ENCODE measurements around the gene KIF25.

KIF25 gene

GRCh38 chr6:167980911-167981580, 16.4 kb upstream of the KIF25 start:
- ATAC-seq (no peak), DNase-seq (no peak)
- Mint-ChIP-seq H3K36me3 (ENCODE audit: low read depth) (no peaks in the 10 kb centered on the region), H3K4me1 (no peaks in the 10 kb centered on the region), H3K4me3 (no peak overlapping the region), H3K9me3 (no peaks in the 10 kb centered on the region), H3K27me3 (peaks cover 2% of the 10 kb centered on the region), H3K27ac (no peak overlapping the region)

GRCh38 chr6:167981916-167982462, 15.5 kb upstream of the KIF25 start:
- H3K4me3 Mint-ChIP-seq: no peak overlapping the region

GRCh38 chr6:167984144-167984719, 13.2 kb upstream of the KIF25 start:
- H3K27ac Mint-ChIP-seq: no peak overlapping the region
- DNase-seq (no peak), ATAC-seq (no peak)
- H3K27me3 Mint-ChIP-seq: no peaks in the 10 kb centered on the region
- no peak overlapping the region for H3K4me3 Mint-ChIP-seq
- H3K4me1 Mint-ChIP-seq: no peaks in the 10 kb centered on the region
- H3K9me3 Mint-ChIP-seq: no peaks in the 10 kb centered on the region
- H3K36me3 Mint-ChIP-seq (ENCODE audit: low read depth): no peaks in the 10 kb centered on the region

More at GRCh38 chr6:167981916-167982462, 15.5 kb upstream of the KIF25 start:
- Mint-ChIP-seq H3K4me1 (no peaks in the 10 kb centered on the region), H3K27ac (no peak overlapping the region), H3K27me3 (peaks cover 2% of the 10 kb centered on the region), H3K9me3 (no peaks in the 10 kb centered on the region), H3K36me3 (ENCODE audit: low read depth) (no peaks in the 10 kb centered on the region)
- ATAC-seq: no peak
- DNase-seq: no peak

GRCh38 chr6:167984876-167985604, 12.4 kb upstream of the KIF25 start:
- no peak overlapping the region for H3K4me3 Mint-ChIP-seq
- H3K27ac Mint-ChIP-seq: no peak overlapping the region
- H3K27me3 Mint-ChIP-seq: no peaks in the 10 kb centered on the region
- H3K9me3 Mint-ChIP-seq: no peaks in the 10 kb centered on the region
- no peaks in the 10 kb centered on the region for H3K4me1 Mint-ChIP-seq
- no peak for ATAC-seq
- H3K36me3 Mint-ChIP-seq (ENCODE audit: low read depth): no peaks in the 10 kb centered on the region
- no peak for DNase-seq

- no peaks in the 10 kb centered on the region for H3K4me1 Mint-ChIP-seq
- no peaks in the 10 kb centered on the region for H3K27me3 Mint-ChIP-seq
- H3K36me3 Mint-ChIP-seq (ENCODE audit: low read depth): no peaks in the 10 kb centered on the region
- ATAC-seq (no peak), DNase-seq (no peak)
- no peak overlapping the region for H3K4me3 Mint-ChIP-seq
- no peaks in the 10 kb centered on the region for H3K9me3 Mint-ChIP-seq
- H3K27ac Mint-ChIP-seq: no peak overlapping the region
Measured at GRCh38 chr6:167985911-167986595, 11.4 kb upstream of the KIF25 start.

- no peaks in the 10 kb centered on the region for H3K27me3 Mint-ChIP-seq
- H3K4me3 Mint-ChIP-seq: no peak overlapping the region
Measured at GRCh38 chr6:167987396-167988153, 9.9 kb upstream of the KIF25 start.

GRCh38 chr6:167988154-167988495, 9.3 kb upstream of the KIF25 start:
- Mint-ChIP-seq H3K27me3 (no peaks in the 10 kb centered on the region), H3K27ac (no peak overlapping the region), H3K4me3 (no peak overlapping the region), H3K9me3 (no peaks in the 10 kb centered on the region), H3K36me3 (ENCODE audit: low read depth) (no peaks in the 10 kb centered on the region), H3K4me1 (no peaks in the 10 kb centered on the region)
- ATAC-seq (no peak), DNase-seq (no peak)

More at GRCh38 chr6:167987396-167988153, 9.9 kb upstream of the KIF25 start:
- DNase-seq: no peak
- Mint-ChIP-seq H3K27ac (no peak overlapping the region), H3K9me3 (no peaks in the 10 kb centered on the region), H3K4me1 (no peaks in the 10 kb centered on the region), H3K36me3 (ENCODE audit: low read depth) (no peaks in the 10 kb centered on the region)
- no peak for ATAC-seq

GRCh38 chr6:167988945-167989841, 8.3 kb upstream of the KIF25 start:
- no peak overlapping the region for H3K4me3 Mint-ChIP-seq
- H3K36me3 Mint-ChIP-seq (ENCODE audit: low read depth): no peaks in the 10 kb centered on the region
- no peak overlapping the region for H3K27ac Mint-ChIP-seq
- H3K9me3 Mint-ChIP-seq: no peaks in the 10 kb centered on the region
- H3K4me1 Mint-ChIP-seq: no peaks in the 10 kb centered on the region
- ATAC-seq: no peak
- DNase-seq: no peak
- peaks cover 1% of the 10 kb centered on the region for H3K27me3 Mint-ChIP-seq

GRCh38 chr6:167990016-167990945, 7.2 kb upstream of the KIF25 start:
- ATAC-seq (no peak), DNase-seq (no peak)
- H3K27me3 Mint-ChIP-seq: peaks cover 1% of the 10 kb centered on the region
- no peak overlapping the region for H3K4me3 Mint-ChIP-seq
- H3K36me3 Mint-ChIP-seq (ENCODE audit: low read depth): no peaks in the 10 kb centered on the region
- H3K4me1 Mint-ChIP-seq: no peaks in the 10 kb centered on the region
- H3K9me3 Mint-ChIP-seq: no peaks in the 10 kb centered on the region
- H3K27ac Mint-ChIP-seq: no peak overlapping the region

- H3K4me3 Mint-ChIP-seq: no peak overlapping the region
- DNase-seq (no peak), ATAC-seq (no peak)
- H3K36me3 Mint-ChIP-seq (ENCODE audit: low read depth): no peaks in the 10 kb centered on the region
- H3K9me3 Mint-ChIP-seq: no peaks in the 10 kb centered on the region
- no peak overlapping the region for H3K27ac Mint-ChIP-seq
- H3K27me3 Mint-ChIP-seq: peaks cover 6% of the 10 kb centered on the region
- peaks cover 2% of the 10 kb centered on the region for H3K4me1 Mint-ChIP-seq
Measured at GRCh38 chr6:167993169-167993568, 4.3 kb upstream of the KIF25 start.

- DNase-seq: no peak
Measured at GRCh38 chr6:167993831-167994230, 3.6 kb upstream of the KIF25 start.

GRCh38 chr6:167995302-167995701, 2.2 kb upstream of the KIF25 start:
- no peaks in the 10 kb centered on the region for H3K36me3 Mint-ChIP-seq (ENCODE audit: low read depth)
- H3K4me1 Mint-ChIP-seq: peaks cover 2% of the 10 kb centered on the region
- ATAC-seq (no peak), DNase-seq (no peak)
- H3K27me3 Mint-ChIP-seq: peaks cover 6% of the 10 kb centered on the region
- H3K9me3 Mint-ChIP-seq: no peaks in the 10 kb centered on the region
- no peak overlapping the region for H3K27ac Mint-ChIP-seq
- H3K4me3 Mint-ChIP-seq: no peak overlapping the region

More at GRCh38 chr6:167993831-167994230, 3.6 kb upstream of the KIF25 start:
- no peak for ATAC-seq
- Mint-ChIP-seq H3K9me3 (no peaks in the 10 kb centered on the region), H3K27ac (no peak overlapping the region), H3K36me3 (ENCODE audit: low read depth) (no peaks in the 10 kb centered on the region), H3K27me3 (peaks cover 6% of the 10 kb centered on the region), H3K4me3 (no peak overlapping the region), H3K4me1 (peaks cover 2% of the 10 kb centered on the region)

Measured in activated naive CD8-positive, alpha-beta T cell treated with anti-CD3 and anti-CD28 coated beads, Interleukin-2, amount 50 U/mL, for 24 hours (primary cell).